ENCODE data around the gene NAA20.

The NAA20 gene

GRCh38 chr20:20020908-20021307, 3.7 kb downstream of the NAA20 start:
- no peak for DNase-seq

DNA sequence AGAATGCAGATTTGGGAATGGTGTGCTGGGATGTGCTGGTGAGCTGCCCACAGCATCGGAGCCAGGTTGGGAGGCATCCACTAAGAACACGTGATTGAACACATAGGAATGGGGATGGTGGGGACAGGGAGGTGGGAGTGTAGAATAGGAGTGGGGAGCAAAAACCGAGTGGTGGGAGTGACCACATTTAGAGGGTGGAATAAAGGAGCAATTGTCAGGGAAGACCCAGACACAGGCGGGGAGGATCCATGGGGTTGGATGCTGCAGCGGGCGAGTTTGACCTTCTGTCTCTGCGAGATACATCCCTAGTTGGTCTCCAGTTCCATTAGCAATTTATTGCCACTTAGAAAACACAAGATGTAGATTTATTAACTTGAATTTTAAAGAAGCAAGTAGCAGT, 4.7 kb downstream of the NAA20 start:
- DNase-seq = no peak

DNA sequence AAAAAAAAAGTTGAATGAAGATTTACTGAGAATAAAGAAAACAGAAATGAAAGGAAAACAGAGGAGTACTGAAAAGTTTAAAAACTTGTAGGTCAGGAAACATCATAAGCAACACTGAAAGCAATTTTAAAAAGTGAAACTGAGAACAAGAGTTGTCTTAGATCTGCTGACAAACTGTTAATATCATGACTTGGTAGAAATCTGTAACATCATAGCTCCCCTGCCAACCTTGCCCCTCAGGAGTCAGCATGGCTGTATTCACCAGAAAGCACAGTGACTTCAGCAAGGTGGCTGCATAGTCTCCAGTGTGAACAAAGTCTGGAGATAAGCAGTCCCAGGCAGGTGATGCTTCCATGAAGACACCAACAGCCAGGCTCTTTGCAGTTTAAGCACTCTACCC, 5.3 kb downstream of the NAA20 start:
- DNase-seq = no peak

DNA sequence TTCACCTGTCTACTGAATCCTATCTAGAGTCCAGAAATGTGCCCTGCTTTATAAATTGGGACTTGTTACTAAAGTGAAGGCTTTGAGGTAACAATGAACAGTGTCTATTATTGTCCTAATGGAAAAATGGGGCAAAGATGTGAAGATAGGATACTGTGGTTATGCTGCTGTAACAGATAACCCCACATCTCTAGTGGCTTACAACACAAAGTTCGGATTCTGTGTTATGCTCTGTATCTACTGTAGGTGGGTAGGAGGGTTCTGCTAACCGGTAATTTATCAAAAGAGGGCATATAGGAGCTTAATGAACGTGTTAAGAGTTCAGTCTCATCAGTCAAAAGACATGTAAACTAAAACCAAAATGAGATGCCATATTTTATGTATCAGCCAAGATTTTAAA, 6.2 kb downstream of the NAA20 start:
- DNase-seq = no peak

GRCh38 chr20:20024942-20025341, 7.8 kb downstream of the NAA20 start:
- peak; percentile 74 for DNase-seq

DNA sequence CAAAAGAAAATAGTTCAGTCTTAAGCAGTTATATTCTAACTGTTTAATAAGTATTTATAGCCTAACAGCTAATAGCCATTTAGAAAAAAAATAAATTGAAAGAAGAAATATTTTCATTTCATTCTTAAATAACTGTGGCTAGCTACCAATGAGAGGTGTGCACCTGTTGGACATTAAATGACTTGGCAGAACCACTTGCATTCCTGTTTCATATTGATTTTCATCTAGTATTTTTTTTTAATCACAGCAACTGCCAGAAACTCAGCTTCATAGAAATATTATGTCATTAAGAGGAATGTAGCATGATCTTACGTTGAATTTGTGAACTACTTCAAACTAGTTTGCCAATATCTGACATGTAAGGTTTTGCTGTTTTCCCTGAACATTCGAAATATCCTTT, 10.1 kb downstream of the NAA20 start:
- DNase-seq = no peak

GRCh38 chr20:20031790-20032189, 14.6 kb downstream of the NAA20 start:
- DNase-seq = no peak

DNA sequence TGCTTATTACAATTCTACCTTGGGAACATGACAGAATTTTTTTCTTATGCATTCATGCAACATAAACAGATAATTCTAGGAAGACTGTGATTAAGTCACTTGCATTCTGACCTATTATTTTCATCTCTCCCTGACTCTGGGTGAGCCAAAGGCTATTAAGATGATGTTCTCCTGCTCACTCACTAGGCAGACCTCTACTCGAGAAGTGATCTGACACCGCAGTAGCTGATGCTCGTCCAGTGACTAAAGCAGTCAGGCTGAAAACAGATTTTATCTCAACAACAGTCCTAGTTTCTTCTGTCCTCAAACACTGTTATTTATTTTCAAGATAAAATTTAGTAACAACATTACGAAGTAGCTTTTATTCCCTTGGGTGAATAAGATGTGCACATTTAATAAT, 17.3 kb downstream of the NAA20 start:
- no peak for DNase-seq

GRCh38 chr20:20036756-20037155, 19.6 kb downstream of the NAA20 start:
- no peak for DNase-seq

- peak; percentile 31 for DNase-seq
These were observed 20.8 kb downstream of the NAA20 start for GRCh38 chr20:20037960-20038359.

GRCh38 chr20:20038586-20038985, 21.4 kb downstream of the NAA20 start:
- DNase-seq = no peak

GRCh38 chr20:20039752-20040387, 22.7 kb downstream of the NAA20 start:
- no peak for DNase-seq

DNA sequence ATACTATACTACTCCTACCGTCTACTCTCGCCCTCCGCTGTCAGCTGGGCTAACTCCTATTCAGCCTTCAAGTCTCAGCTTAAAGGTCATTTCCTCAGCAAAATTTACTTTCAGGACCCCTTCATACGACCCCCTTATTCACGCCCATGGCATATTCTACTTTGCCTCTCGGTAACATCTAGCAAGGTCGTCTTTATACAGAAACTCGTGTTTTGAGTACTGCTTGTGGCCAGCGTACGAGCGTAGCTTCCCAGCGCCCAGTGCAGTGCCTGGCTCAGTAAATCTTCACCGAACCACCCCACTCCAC, 34.6 kb downstream of the NAA20 start:
- no peak for DNase-seq

DNA sequence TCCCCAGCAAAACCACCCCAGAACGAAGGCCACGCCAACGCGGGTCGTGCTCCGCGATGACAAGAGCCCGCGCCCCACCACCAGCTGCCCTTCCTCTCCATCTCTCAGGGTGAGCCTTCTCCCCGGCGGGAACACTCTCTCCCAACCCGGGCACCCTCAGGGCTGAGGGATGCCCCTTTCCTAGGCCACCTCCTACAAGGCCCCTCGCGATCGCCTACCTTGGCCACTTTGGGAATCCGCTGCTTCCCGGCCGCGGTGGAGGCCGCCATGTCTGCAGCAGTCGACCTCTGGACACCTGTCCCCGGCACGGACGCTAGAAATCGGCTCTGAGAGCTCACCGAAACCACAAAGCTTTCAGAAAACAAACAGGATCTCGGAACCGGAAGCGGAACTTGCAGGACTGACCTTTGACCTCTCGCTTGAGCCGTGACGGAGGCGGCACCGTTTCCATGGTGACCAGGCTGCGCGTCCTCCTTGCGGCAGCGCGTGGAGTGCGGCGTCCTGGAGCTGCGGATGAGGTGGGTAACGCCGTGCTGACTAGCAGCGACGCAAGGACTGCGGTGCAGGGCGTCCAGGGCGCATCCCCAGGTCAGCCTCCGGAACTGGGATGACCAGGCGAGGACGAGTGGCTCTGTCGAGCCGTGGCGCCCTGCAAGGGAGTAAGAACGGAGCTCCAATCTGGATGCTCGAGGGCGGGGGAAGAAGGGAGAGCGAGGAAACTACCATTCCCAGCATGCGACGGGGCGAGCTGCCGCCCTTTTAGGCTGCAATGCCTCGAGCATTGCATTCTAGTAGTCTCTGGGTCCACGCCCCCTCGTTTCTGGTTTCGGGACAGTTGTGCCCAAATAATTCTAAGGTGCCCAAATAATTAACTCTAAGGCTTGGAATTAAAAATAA, 35.2 kb downstream of the NAA20 start, which contains the start of the genes CFAP61 and CRNKL1:
CFAP61 (plus strand) TSS at position 459 of the 897 bp plus-strand sequence. CDS start 4,122 bp downstream, outside the sequence.
CRNKL1 (minus strand) TSS at position 393 of the 897 bp plus-strand sequence; CDS start at position 269, 124 bp downstream.
- peak; percentile 95 for DNase-seq

DNA sequence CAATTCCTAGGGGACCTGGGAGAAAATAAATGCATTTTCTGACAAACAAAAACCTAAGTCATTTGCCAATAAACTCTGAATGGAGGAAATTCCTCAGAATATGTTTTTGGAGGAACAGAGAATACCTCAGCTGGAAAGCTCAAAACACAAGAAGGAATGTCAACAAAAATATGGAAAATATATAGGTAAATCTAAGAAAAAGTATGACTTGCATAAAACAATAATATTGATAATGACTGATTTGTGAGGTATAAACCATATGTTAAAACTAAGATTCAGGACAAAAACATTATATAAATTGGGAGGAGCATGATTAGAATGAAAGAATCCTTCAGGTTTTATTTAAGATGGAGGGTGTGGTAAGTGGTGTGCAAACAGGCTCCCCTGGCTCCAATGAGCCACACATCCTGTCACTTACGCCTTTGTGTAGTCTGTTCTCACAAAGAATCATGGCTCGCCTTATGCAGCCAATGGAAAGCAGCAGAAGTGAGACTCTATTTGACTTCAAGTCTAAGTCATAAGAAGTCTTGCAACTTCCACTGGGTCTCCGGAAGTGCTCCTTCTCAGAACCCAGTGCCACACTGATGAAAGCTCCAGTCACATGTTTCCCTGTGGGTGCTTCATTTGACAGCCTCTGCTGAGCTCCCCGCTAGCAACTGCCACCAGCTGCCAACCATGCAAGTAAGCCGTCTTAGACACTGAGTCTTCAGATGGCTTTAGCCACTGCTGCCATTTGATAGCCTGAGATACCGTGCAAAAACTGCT, 43.3 kb downstream of the NAA20 start:
- no peak for DNase-seq

DNA sequence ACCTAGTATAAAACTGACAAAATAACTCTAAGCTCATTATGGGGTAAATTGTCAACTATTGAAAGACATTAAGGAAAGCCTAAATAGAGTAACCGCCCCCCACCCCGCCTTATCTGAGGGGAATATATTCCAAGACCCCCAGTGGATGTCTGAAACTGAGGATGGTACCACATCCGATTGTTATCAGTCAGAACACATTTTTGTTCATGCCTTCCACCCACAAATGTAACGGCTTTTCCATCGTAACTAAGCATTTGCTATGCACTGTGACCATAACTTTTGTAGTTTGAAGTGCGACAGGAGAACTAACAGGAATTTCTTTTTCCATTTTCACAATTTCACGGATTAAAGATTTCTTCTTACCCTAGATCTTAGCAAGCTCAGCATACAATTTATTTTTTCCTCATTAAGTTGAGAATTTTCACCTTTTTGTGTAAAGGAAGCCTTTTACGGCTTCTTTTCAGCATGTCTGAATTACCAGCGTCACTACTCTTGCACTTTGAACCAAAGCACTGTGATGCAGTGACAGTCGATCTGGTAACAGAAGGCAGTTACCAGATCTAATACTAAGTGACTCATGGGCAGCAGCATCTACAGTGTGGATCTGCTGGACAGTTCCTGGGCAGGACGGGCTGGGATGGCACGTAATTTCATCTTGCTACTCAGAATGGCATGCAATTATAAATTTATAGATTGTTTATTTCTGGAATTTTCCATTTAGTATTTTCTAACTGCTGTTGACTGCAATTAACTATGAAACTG, 47.0 kb downstream of the NAA20 start:
- DNase-seq = no peak

DNA sequence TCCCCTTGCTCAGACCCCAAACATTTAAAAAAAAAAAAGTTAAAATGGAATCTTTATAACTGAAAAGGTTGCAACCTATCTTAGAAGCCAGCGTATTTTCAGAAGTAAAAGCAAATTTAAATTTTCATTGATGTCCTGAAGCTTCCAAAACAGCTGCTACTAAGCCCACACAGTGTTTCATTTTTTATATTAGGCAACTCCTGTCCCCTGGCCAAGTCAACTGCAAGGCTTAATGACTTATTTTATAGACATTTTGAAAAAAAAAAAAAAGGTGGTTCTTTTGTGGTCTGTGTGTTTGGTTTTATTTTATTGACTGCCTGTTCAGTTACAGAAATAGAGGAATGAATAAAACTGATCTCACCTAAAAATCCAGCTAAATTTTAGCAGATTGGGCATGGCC, 48.2 kb downstream of the NAA20 start:
- no peak for DNase-seq

GRCh38 chr20:20070871-20071726, 53.9 kb downstream of the NAA20 start:
- no peak for DNase-seq

- no peak for DNase-seq
These were observed 56.7 kb downstream of the NAA20 start for GRCh38 chr20:20073801-20074371.

GRCh38 chr20:20075032-20075431, 57.9 kb downstream of the NAA20 start:
- DNase-seq = no peak

DNA sequence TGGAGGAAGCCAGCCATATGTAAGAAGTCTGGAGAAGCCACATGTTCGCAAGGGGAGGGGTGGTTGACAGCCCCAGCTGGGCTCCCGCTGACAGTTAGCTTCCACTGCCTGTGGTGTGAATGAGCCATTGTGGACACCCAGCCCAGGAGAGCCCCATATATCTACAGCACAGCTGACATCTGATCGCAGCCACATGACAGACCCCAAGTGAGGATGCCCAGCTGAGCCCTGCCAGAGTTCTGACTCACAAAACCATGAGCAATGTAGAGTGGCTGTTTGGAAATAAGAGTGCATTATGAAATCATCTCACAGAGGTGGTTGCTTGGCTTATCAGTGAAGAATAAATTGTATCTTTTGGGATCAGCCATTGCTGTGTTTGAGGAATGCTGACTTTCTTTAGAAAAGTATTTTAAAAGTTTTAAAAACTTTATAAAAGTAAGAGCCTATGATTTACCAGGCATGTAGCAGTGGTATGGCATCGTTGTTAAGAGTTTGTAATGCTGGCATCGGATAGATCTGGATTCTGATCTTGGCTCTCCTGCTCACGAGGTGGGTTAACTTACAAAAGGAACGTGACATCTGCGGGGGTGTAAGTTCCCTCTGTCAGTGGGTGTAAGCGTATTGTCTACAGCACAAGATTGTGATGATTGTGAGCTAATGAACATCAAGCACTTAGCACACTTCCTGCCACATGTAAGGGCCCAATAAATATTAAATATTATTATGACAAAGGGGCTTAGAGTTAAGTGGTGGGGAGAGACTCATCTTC, 59.3 kb downstream of the NAA20 start:
- no peak for DNase-seq
